Gastroesophageal sphincter (tissue), 3 donors: ENCODE data around the gene RPL11.

ENCODE experiments used
- CTCF ChIP-seq, 4 experiments: fragments of 200-600 bp in 2 of 4; fragments of 450-650 bp in 2 of 4; sonication (generic) in 1 of 4; IDR thresholded peaks; one replicate each; pipeline ENCODE4 v1.5.1; 2017 to 2019; ENCODE audit warnings: antibody characterized with exemption in 4 of 4, mild to moderate bottlenecking in 2 of 4, moderate library complexity in 2 of 4
- POLR2A ChIP-seq, 2 donors: fragments of 450-650 bp; IDR thresholded peaks; one replicate each; pipeline ENCODE4 v1.6.1; 2017; ENCODE audit warnings: antibody characterized with exemption in 2 of 2, mild to moderate bottlenecking in 2 of 2, moderate library complexity in 1 of 2

- TF ChIP-seq CTCF (IDR thresholded peaks at IDR 0.05) = no peak
- no peak for TF ChIP-seq POLR2A (IDR thresholded peaks at IDR 0.05)
Measured at GRCh38 chr1:23693599-23693998, 2.0 kb downstream of the RPL11 start.
